ENCODE measurements around the gene KRT4. TPM values are rescaled to one million over a fixed set of nuclear protein-coding genes. Genes with fewer than 3 reads are reported as not detected.
A peak's percentile ranks its signal among the peaks of the same experiment; 100 is the strongest.

Gene KRT4
- total RNA-seq, 1 experiment from 2014 or later = not detected

DNA sequence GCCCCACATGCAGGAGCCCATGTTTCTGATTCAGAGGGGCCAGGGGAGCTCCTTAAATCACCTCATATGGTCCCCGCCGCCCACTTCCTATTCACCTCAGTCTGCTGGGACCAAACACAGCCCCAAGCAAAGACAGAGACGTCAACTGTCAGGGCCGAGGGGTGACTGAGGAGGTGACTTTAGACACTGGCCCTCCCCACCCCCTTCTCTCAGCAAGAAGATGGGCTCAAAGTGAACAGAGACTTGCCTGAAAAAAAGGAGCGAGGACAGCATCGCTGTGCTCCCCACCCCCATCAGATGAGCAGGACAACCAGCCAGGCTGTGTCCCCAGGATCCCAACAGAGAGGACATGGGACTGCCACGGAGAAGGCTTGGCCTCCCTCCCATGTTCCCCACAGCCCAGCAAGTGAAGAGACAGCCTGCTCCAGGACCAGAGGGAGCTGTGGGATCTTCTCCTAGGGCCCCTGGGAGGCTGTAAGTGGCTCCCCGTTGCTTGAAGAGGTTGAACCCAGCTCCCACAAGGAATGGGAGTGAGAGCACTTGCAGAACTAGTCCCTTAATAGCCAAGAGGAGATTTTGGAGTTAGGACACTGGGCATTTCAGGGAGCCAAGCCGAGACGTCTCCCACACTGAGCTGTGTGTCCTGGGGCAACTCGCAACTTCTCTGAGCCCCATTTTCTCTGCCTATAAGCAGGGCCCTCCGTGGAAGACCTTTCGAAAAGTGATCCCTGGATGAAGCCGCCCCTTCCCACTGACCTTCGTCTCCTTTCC, 21.5 kb upstream of the KRT4 start:
- Histone ChIP-seq H2BK5ac (ENCODE audit: insufficient read length, low read length) (no peak overlapping the region), H3K4ac (ENCODE audit: low read depth, low read length) (no peak overlapping the region), H4K20me1 (ENCODE audit: control insufficient read depth, insufficient read depth, insufficient read length) (no peaks in the 10 kb centered on the region), H3K23ac (ENCODE audit: insufficient read length, low read depth, low read length) (no peak overlapping the region), H4K8ac (replicated peaks; ENCODE audit: insufficient read length, low read depth, low read length) (no peak overlapping the region), H2AFZ (ENCODE audit: low read length) (no peak overlapping the region), H2BK12ac (ENCODE audit: insufficient read length, low read depth, low read length) (no peak overlapping the region), H3K18ac (ENCODE audit: insufficient read length, low read depth, low read length) (no peak overlapping the region), H3K9me3 (ENCODE audit: control insufficient read depth, low read depth, low read length) (no peaks in the 10 kb centered on the region), H3K27me3 (ENCODE audit: insufficient read depth, low read length) (no peaks in the 10 kb centered on the region; the same call in 1 of the 2 replicates), H2BK20ac (ENCODE audit: low read depth, low read length, poor library complexity, severe bottlenecking) (no peak overlapping the region), H3K79me2 (ENCODE audit: insufficient read depth, low read length) (no peaks in the 10 kb centered on the region), H4K91ac (ENCODE audit: insufficient read length, low read depth, low read length) (no peak overlapping the region), H3K9ac (ENCODE audit: extremely low read depth, insufficient read length, low read length) (no peak overlapping the region), H3T11ph (ENCODE audit: low read length) (no peak overlapping the region), H2BK120ac (ENCODE audit: low read depth, low read length, poor library complexity, severe bottlenecking) (no peak overlapping the region), H3K56ac (ENCODE audit: insufficient read length, low read depth, low read length) (no peak overlapping the region), H3K23me2 (ENCODE audit: insufficient read length, low read depth, low read length, poor library complexity, severe bottlenecking) (no peaks in the 10 kb centered on the region), H2AK5ac (ENCODE audit: insufficient read length, low read length) (no peak overlapping the region), H3K4me1 (ENCODE audit: insufficient read depth, low read length) (no peaks in the 10 kb centered on the region), H2BK15ac (ENCODE audit: low read depth, low read length) (no peak overlapping the region), H3K79me1 (ENCODE audit: insufficient read depth, low read depth, low read length, poor library complexity, severe bottlenecking) (no peaks in the 10 kb centered on the region), H3K4me2 (ENCODE audit: insufficient read depth, insufficient read length, low read length) (no peak overlapping the region), H3K27ac (ENCODE audit: insufficient read length, low read depth, low read length) (no peak overlapping the region), H3K14ac (ENCODE audit: insufficient read depth, low read length) (no peak overlapping the region), H4K5ac (ENCODE audit: insufficient read length, low read depth, low read length) (no peak overlapping the region)
- DNase-seq = peak; percentile 21
- Mint-ChIP-seq H3K27ac (no peak overlapping the region; a peak in 1 of 7 replicates), H3K4me1 (no peaks in the 10 kb centered on the region; a peak in 1 of 4 replicates), H3K9me3 (no peaks in the 10 kb centered on the region), H3K4me3 (no peak overlapping the region), H3K27me3 (ENCODE audit: low read depth) (peaks cover 7% of the 10 kb centered on the region), H3K36me3 (ENCODE audit: insufficient read depth in 1 of 3, low read depth in 3 of 3) (no peaks in the 10 kb centered on the region)
- WGBS (ENCODE audit: extremely low coverage, insufficient read length, low lambda C conversion rate) = no CpG with 5 or more reads among the region's 15 CpGs
- no peak for TF ChIP-seq CTCF (conservative IDR thresholded peaks at IDR 0.05)

All from H9 (cell line).